ENCODE results near the gene MRPS10. TPM values are rescaled to one million over a fixed set of nuclear protein-coding genes. Genes with fewer than 3 reads are reported as not detected.

The MRPS10 gene
- total and polyA plus RNA-seq, 4 donors, result 20.1 to 26.8 (median 23.9) TPM

DNA sequence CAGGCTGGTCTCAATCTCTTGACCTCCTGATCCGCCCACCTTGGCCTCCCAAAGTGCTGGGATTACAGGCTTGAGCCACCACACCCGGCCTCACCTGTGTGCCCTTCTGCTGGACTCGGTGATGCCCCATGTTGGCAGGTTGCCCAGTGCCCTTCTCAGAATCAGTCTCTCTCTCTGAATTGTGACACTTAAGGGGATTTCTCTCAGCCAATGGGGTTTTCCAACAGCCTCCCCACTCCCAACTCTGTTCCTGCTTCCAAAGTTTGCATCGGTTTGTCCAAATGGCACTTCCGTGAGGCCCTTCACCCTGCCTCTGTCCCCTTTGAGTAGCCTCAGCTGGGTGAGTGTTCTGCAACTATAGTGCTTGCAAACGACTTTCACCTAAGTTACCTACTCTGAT, 3.1 kb upstream of the MRPS10 start:
- Histone ChIP-seq H3K36me3 (ENCODE audit: control insufficient read depth in 4 of 4, insufficient read depth in 3 of 4, low read depth in 1 of 4, low read length in 3 of 4) (no peaks in the 10 kb centered on the region), H3K9me3 (ENCODE audit: control insufficient read depth in 4 of 4, low read length in 3 of 4) (no peaks in the 10 kb centered on the region), H3K27ac (ENCODE audit: low read depth in 1 of 2, low read length in 2 of 2) (no peak overlapping the region), H3K9ac (ENCODE audit: low read depth in 1 of 2, low read length in 2 of 2) (no peak overlapping the region), H3K27me3 (ENCODE audit: control insufficient read depth in 4 of 4, insufficient read depth in 4 of 4, low read length in 3 of 4) (no peaks in the 10 kb centered on the region), H3K4me1 (ENCODE audit: control insufficient read depth in 4 of 4, insufficient read depth in 4 of 4, low read length in 3 of 4) (peaks cover 3 to 11% (median 10%) of the 10 kb centered on the region in 4 donors), H3K4me3 (ENCODE audit: low read depth in 1 of 3, low read length in 3 of 3) (no peak overlapping the region)
- no peak for TF ChIP-seq HNF4G (IDR thresholded peaks at IDR 0.05)
- TF ChIP-seq, protein P1, sequence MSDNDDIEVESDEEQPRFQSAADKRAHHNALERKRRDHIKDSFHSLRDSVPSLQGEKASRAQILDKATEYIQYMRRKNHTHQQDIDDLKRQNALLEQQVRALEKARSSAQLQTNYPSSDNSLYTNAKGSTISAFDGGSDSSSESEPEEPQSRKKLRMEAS (IDR thresholded peaks at IDR 0.05), result no peak
- no peak for TF ChIP-seq FOXA2 (IDR thresholded peaks at IDR 0.05)
- TF ChIP-seq EGR1 (IDR thresholded peaks at IDR 0.05; ENCODE audit: low read depth in 2 of 2), result no peak
- TF ChIP-seq TAF1 (conservative IDR thresholded peaks at IDR 0.05), result no peak
- TF ChIP-seq, protein P2, sequence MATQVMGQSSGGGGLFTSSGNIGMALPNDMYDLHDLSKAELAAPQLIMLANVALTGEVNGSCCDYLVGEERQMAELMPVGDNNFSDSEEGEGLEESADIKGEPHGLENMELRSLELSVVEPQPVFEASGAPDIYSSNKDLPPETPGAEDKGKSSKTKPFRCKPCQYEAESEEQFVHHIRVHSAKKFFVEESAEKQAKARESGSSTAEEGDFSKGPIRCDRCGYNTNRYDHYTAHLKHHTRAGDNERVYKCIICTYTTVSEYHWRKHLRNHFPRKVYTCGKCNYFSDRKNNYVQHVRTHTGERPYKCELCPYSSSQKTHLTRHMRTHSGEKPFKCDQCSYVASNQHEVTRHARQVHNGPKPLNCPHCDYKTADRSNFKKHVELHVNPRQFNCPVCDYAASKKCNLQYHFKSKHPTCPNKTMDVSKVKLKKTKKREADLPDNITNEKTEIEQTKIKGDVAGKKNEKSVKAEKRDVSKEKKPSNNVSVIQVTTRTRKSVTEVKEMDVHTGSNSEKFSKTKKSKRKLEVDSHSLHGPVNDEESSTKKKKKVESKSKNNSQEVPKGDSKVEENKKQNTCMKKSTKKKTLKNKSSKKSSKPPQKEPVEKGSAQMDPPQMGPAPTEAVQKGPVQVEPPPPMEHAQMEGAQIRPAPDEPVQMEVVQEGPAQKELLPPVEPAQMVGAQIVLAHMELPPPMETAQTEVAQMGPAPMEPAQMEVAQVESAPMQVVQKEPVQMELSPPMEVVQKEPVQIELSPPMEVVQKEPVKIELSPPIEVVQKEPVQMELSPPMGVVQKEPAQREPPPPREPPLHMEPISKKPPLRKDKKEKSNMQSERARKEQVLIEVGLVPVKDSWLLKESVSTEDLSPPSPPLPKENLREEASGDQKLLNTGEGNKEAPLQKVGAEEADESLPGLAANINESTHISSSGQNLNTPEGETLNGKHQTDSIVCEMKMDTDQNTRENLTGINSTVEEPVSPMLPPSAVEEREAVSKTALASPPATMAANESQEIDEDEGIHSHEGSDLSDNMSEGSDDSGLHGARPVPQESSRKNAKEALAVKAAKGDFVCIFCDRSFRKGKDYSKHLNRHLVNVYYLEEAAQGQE (IDR thresholded peaks at IDR 0.05), result no peak
- no peak for TF ChIP-seq GABPA (IDR thresholded peaks at IDR 0.05 in 1 of 2, conservative IDR thresholded peaks at IDR 0.05 in 1 of 2)
- no peak for TF ChIP-seq YY1 (IDR thresholded peaks at IDR 0.05)
- TF ChIP-seq HNF4A (conservative IDR thresholded peaks at IDR 0.05), result no peak
- TF ChIP-seq RAD21 (IDR thresholded peaks at IDR 0.05), result no peak
- TF ChIP-seq JUND (IDR thresholded peaks at IDR 0.05), result no peak
- TF ChIP-seq, protein P3, sequence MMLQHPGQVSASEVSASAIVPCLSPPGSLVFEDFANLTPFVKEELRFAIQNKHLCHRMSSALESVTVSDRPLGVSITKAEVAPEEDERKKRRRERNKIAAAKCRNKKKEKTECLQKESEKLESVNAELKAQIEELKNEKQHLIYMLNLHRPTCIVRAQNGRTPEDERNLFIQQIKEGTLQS (IDR thresholded peaks at IDR 0.05), result no peak
- TF ChIP-seq, protein P4, sequence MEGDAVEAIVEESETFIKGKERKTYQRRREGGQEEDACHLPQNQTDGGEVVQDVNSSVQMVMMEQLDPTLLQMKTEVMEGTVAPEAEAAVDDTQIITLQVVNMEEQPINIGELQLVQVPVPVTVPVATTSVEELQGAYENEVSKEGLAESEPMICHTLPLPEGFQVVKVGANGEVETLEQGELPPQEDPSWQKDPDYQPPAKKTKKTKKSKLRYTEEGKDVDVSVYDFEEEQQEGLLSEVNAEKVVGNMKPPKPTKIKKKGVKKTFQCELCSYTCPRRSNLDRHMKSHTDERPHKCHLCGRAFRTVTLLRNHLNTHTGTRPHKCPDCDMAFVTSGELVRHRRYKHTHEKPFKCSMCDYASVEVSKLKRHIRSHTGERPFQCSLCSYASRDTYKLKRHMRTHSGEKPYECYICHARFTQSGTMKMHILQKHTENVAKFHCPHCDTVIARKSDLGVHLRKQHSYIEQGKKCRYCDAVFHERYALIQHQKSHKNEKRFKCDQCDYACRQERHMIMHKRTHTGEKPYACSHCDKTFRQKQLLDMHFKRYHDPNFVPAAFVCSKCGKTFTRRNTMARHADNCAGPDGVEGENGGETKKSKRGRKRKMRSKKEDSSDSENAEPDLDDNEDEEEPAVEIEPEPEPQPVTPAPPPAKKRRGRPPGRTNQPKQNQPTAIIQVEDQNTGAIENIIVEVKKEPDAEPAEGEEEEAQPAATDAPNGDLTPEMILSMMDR (IDR thresholded peaks at IDR 0.05; ENCODE audit: low read depth, low read length, missing input control), result no peak
- no peak for TF ChIP-seq FOXA1 (IDR thresholded peaks at IDR 0.05)
- TF ChIP-seq NR2F2 (IDR thresholded peaks at IDR 0.05), result no peak
- no peak for TF ChIP-seq SP1 (IDR thresholded peaks at IDR 0.05)
- no peak for TF ChIP-seq RXRA (IDR thresholded peaks at IDR 0.05)
- TF ChIP-seq, protein P5, sequence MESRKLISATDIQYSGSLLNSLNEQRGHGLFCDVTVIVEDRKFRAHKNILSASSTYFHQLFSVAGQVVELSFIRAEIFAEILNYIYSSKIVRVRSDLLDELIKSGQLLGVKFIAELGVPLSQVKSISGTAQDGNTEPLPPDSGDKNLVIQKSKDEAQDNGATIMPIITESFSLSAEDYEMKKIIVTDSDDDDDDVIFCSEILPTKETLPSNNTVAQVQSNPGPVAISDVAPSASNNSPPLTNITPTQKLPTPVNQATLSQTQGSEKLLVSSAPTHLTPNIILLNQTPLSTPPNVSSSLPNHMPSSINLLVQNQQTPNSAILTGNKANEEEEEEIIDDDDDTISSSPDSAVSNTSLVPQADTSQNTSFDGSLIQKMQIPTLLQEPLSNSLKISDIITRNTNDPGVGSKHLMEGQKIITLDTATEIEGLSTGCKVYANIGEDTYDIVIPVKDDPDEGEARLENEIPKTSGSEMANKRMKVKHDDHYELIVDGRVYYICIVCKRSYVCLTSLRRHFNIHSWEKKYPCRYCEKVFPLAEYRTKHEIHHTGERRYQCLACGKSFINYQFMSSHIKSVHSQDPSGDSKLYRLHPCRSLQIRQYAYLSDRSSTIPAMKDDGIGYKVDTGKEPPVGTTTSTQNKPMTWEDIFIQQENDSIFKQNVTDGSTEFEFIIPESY (IDR thresholded peaks at IDR 0.05), result no peak
- DNase-seq (ENCODE audit: low spot score), result no peak
- 75% methylated on average over 6 of the region's 6 CpGs for WGBS
